NCI-H128 (cell line): Measurements from ENCODE around the gene HOXB1.

Experiments used
- DNase-seq: peaks from one replicate; lab custom pipeline; 2025; ENCODE audit not compliant: unreplicated experiment; lab: John Stamatoyannopoulos, UW

The HOXB1 gene

DNA sequence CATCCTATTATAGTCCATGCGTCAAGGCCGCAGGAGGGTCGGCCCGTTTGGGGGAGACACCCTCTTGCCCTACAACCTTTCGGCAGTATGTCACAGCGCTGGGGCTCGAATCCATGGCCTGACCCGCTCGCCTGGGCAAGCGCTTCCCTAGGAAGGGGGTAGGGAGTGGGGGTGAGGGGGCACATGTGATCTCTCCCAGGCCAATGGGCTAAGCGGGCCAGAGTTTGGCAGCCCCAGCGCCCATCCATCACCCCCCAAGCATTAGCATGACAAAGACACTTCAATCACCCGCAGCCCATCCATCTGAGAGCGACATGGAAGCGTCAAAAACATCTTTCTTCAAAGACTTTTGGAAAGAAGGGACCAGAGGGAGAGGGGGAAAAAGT, at the start of gene HOXB1:
HOXB1 (minus strand) TSS at position 125 of the 386 bp plus-strand sequence; CDS start at position 18, 107 bp downstream.
- DNase-seq: no peak

DNA sequence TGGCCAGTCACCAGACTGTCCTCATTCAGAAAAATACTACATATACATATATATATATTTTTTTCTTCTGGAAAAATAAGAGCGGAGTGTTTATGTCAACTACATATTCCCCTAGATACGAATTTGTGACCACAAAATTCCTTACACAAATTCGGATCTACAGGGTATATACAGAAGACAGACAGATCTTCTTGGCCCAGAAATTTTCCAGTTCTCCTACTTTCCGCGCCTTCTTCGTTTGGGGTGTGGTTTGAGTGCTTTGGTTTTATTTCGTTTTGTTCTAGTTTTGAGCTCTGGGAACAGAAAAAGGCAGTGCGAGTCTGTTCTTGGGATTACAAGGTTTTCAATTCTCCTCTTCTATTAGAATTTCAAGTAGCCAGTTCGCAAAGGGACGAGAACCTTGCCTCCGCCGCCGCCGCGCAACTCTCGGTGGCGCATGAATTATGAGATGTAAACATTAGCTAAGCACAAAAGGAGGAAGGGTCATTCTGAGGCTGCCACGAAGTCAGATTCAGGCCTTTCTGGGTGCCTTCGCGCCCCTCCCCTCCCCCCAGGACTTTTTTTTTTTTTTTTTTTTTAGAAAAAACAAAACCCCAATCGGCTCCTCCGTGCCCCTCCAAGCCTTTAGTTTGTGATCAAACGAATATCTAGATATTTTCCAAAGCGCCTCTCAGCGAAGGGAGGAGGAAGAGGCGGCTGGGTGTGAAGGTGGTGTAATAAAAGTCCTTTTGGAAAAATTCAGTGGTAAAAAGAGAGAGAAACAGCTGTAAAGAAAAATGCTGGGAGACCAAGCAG, 49.1 kb upstream of the HOXB1 start:
- no peak for DNase-seq

DNA sequence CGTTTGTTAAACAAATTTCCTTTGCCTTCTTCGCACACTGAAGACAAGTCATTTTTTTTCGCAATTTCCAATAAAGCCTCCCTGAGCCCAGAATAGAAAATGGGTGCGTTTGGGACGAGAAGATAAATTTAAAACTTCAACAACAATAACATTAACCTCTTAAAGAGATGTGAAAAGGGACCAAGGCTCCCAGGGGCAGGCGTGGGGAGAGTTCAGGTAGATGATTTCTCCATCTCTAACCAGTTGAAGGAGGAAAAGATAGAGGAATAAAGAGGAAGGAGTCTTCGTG, 48.6 kb upstream of the HOXB1 start:
- DNase-seq: no peak

DNA sequence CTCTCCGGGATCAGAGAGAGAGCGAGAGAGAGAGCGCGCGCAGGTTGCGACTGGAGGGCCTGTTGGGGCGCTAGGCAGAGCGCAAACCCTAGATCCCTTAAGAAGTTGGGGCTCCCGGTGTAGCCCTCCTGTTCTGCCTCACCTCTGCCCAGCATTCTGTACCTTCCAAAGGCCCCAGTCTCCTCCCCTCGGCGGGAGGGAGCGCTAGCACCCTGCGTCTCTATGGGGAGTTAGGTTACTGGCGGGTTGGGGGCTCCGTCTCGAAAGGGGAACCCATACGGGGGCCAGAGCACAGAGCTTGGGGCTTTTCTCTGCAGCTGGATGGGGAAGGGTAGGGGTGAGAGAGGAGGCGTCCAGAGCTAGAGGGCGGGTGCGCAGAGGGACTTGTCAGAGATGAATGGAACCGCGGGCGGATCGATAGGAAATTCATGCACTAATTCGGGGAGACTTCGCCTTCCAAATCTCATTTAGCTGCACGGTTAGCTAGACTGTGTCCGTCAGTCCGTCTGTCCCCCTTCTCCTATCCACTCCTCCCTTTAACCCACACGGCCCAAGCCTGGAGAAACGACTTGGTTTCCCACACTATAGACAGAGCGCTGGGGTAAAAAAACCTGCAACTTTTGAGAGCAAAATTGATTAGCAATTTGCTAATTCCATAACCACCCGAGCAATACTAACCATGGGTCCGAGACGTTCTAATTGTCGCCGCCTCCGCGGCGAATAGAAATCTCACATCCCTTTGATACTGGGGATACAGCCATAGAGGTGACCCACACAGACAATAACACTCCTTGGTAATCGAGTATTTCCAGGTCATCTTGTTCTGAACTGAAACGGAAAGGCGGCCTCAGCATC, 48.0 kb upstream of the HOXB1 start:
- no peak for DNase-seq

DNA sequence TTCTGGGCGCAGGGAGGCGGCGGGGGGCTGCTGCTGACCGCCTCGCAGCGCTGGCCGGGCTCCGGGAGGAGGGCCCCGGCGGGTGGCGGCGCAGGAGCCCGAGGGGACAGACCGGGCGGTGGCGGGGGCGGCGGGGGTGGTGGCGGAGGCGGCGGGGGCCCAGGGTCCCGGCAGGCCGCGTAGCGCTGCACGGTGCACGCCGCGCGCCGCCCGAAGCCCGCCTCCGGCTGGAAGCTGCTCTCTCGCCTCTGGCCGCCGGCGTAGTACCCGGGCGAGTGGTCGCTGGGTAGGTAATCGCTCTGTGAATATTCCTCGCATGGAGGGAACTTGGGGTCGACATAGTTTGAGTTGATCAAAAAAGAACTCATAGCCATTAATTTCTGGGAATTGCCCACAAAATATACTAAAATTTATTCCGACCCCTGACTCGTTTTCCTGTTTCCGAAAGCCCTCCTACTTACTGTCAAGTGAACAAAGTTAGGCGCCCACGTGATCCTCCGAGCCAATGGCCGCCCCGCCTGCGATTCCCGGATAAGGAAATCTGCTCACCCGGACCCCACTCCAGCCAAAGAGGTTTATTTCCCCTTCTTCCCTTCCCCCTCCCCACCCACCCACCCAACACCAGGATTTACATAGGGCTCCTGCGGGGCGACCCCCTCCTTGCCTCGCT, 47.3 kb upstream of the HOXB1 start, which contains the start of gene HOXB4:
HOXB4 (minus strand) TSS at position 405 of the 670 bp plus-strand sequence; CDS start at position 374, 31 bp downstream.
- DNase-seq: no peak

DNA sequence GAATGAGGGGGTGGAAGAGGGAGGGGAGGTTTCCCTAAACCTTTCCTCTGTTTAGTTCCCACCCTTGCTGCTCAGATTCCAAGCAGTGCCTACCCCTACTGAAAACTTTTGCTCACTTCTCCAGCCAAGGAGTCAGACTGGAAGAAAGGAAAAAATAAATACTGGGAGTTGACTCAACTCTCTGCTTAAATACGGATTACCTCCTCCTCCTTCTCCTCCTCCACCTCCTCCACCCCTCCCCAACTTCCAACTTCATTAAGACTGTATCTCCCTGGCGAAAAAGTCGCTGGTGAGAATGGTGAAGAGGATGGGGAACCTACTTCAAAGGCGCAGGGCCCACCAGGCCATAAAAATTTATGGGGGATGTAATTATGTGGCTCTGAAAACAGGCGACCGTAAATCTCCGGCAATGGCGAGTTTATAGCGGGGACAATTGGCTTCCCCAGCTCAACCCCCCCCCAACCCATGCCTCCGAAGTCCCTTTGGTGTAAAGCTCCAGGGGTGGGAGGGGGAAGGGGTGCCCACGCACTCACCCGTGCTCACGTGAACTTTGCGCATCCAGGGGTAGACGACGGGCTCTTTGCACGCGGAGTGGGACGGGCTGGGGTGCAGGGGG, 46.6 kb upstream of the HOXB1 start:
- no peak for DNase-seq

DNA sequence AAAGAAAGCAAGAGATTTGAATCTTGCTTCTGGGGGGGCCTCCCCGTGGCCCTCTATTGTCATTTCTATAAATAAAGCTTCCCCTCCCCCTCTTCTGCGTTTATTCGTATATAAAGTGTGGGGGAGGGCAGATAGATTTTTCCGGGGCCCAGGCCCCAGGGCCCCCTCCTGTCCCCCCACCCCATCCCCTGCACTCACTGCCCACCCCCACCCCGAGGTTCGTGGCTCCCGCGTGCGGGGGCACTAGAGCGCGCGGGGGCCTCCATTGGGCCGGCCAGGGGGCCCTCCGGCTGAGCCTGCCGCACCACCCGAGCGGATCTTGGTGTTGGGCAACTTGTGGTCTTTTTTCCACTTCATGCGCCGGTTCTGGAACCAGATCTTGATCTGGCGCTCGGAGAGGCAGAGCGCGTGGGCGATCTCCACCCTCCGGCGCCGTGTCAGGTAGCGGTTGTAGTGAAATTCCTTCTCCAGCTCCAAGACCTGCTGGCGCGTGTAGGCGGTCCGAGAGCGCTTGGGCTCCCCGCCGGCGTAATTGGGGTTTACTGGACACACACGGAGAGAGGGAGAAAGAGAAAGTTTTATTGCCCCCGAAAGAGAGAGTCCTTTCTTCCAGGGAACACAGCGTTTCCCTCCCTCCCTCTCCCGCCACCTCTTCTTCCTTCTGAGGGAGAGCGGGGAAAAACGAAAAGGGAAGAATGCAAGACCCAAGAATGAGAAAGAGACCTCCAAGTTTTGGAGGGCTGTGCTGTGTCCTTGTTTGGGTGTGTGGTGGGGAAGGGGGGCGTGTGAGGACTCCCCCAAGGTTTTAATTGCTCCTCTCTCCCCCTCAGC, 45.9 kb upstream of the HOXB1 start:
- no peak for DNase-seq

DNA sequence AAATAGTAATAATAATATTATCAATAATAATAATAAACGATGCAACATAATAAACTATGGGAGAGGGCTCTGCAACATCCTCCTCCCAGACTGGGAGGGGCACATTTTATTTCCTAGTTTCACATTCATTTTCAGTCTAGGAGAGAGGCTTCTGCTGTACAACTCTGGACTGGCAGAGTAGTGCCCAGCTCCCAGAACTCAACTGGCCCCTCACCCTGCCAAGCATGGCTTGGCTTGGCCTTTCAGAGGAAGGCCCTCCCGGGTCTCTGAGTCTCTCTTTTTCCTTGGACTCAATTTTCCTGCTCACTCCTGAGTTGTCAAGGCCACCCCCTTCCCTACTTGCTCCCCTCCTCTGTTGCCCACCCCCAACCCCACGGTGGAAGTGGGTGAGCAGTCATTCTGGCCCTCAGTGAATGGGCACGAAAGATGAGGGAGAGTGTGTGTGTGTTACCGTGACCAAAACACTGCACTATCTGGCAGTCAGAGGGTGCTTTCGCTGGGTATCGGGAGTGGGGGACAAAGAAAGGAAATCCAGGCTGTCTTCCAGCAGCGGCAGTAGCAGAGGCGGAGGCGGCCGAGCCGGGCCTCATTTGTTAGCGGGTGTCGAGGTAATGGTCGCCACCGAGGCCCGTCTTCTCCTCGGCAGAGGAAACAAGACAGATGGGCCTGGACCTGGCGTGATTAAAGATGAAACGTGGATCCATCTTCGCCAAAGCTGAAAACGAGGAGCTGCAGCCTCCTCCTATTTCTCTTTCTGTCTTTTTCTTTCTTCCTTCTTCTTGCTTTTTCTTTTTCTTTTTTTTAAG, 45.1 kb upstream of the HOXB1 start:
- no peak for DNase-seq

DNA sequence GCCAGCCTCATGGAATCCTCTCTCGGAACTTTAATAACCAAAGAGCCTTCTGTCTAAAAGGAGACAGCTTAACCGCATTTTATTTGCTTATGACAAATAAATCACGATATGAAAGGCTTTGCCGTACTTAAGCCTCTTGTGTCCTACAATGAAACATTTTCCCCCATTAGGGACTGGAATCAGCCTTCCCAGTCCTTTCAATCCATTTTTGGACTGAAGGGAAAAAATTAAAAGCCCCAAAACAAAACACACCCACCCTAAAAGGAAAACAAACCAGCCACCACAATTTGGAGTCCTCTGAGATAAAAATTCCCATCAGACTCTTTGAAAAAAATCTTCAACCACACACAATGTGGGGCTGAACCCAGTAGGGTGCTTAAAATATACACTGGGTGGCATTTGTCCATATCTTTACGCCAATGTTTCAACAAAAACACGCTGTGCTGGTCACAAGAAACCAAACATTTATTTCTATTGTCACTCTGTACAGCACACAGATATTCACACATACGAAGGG, 44.3 kb upstream of the HOXB1 start:
- DNase-seq: no peak

DNA sequence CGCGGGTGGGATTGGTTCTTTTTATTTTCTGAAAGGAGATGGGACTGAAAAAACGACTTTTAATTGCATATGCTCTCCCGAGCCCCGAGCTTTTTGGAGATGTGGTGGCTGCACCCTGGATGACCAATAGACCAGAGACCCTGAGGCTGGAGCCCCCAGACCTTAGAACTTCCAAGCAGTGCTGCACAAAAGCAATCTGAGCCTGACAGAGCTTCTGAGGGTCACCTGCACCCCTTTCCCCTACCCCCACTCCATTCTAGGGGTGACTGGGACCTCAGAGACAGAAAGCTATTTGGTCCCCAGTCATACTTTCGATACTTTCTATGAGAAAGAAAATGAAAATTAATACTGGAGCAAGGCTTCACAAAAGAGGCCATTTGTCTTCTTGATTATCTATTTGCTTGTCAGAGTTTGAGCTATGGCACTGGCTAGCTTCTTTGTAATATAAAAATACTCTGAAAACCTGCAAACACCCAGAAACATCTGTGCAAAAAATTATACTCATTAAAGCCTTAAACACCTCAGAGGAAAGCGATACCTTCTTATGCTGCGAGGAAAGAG, 43.8 kb upstream of the HOXB1 start:
- no peak for DNase-seq

DNA sequence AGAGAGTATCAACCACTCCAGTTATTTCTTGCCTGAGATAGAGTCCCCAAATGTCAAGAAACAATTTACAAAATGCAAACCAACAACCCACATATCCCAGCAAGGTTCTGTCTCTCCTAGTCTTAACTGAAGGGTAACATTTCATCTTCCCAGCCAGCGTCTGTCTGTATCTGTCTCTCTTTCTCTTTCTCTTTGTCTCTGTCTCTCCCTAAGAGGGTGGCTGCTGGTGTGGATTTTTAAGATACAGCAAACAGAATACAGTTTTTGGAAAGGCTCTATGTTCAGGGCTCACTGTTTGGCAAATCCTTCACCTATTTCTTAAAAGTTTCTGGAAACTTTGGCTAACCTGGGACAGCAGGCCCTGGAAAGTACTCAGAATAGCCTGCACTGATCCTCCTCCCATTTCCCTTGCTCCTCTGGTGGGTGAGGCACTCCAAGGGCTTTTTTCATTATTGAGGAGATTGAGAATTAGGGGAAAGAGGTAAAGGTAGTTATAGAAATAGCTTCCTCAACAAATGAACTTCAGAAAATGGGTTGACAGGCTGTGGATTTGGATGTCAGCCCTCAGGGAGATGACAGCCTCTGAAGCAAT, 41.1 kb upstream of the HOXB1 start:
- DNase-seq: no peak

DNA sequence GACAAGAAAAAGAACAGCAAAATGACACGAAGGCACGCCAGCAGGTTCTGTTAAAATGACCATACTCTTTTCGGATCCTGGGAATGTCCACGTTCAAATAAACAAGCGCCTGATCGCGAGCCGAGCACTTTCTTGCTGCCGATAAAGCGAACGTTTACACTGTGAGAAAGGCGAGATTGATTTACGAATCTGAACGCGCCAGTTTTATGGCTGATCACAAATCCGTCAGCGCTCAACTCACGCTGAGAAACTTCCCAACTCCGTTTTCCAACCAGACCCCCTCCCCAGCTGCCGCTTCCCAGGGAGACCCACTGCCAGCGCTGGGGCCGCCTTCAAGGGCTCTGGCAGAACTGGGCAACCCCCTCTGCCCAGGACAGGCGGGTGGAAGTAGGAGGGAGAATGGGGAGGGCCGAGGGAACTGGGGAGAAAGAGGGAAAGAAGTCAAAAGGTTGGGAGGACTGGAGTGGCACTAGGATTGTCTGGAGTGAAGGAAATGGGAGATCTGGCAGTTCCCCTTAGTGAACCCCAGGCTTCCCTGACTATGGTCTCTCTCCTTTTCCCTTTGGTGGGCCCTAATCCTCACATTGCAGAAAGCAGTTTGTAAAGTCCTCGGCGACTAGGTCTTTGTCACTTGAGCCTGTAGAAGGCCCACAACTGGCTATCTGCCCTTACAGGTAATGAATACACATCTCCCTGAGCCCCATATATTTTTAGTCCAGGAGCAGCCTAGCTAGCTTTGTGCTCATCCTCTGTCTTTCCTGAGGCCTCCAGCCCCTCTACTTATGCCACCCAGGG, 40.4 kb upstream of the HOXB1 start:
- no peak for DNase-seq

DNA sequence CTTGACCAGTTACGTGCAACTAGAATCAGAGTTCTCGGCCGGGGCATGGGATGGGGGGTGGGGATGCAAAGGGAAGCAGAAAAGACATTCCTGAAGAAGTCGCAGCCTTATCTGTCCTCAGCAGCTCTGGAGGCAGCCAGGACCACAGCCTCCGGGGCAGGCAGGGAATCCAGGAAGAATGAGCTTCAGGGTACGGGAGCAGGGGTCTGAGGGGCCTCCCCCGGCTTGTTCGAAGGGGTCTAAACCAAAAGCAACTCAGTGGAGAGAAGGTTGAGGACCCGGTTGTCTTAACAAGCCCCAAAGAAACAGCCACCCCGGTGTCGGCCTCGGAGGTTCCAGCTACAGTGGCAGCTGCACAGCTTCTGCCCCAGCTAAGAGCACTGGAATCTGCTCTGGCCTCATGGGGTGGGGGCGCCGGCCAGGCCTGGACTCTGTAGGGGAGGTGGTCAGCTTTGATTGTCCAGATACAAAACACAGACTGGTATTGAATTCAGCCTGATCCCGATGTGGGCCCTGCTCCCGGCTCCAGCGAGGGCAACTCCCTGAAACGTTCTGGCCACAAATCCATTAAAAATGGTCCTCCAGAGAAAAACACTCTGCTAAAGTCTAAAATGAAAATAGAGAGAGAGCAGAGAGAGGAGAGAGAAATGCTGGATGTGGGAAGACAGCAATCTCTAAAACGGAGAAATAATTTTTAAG, 39.7 kb upstream of the HOXB1 start:
- no peak for DNase-seq

DNA sequence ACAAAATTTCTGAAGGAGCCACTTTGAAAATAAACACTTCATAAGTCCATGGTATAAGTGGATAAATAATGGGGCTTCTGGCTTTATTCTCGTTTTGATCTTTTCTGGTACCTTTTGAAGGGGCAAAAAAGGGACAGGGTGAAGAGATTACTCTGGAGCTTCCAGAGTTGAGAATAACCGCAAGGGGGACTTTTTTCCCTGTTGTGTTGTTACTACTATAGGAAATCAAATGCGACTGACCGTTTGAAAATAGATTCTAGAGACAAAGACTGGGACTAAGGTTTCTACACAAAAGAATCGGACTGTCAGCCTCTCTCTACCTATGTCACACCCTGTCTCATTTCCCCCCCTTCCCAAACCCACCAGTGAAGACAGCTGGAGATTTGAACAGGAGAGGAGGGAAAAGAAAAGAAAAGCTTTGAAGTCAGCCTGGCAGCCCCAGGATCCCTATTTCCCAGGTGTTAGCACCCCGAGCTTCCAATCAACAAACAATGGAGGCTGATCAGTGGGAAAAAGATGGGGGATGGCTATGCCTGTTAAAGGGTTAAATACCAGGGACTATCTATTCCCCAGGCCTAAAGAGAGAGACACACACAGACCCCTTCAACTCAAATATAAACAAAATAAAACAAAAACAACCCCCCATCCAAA, 39.0 kb upstream of the HOXB1 start:
- no peak for DNase-seq

DNA sequence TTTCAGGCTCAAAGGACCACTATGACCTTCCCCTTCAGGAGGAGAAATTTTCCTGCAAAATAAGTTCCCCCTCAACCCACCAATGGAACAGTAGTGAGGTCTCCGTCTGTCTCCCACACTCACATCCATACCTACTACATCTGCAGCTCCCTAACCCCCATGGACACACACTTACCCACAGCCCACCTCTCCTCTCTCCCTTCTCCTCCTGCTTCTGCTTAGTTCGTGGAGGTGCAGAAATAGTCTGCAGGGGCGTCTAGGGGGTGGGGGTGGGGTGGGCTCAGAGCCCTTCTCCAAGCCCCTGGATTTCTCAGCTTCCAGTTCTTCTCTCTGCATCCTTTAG, 38.4 kb upstream of the HOXB1 start:
- no peak for DNase-seq

DNA sequence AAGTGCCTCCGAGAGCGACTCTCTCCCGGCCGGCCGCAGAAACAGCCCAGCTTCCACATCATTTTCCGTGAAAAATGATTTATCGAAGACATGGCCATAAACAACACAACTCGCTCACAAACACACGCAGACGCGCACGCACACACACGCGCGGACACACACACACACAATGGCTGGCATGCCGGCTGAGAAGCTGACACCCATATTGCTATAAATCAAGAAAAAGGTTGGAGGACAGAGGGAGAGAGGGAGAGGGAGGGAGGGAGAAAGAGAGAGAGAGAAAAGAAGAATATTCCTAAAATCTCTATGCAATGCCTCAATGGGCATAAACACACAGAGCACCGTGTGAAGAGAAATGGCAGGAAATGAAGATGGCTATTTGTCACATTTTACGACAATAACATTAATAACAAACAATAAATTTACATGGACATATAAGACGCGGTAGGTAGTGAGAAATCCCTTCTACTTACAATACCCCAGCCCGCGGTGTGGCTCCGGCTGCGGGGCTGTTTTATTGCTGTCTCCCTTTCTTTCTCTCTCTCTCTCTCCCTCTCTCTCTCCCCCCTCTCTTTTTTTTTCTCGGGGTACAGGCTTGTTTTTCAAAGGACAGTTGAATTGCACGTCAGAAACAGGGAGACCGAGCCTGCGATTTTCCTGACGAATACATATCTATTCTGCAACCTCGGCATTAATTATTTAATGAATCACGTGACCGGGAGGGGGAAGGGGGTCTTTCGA, 37.9 kb upstream of the HOXB1 start:
- no peak for DNase-seq
